IMR-90 (cell line): Measurements from ENCODE around the gene SLC22A16. TPM values are rescaled to one million over a fixed set of nuclear protein-coding genes. Genes with fewer than 3 reads are reported as not detected.

ENCODE experiments used
- ATAC-seq: fragments of 200-7000 bp; cut with Tn5 transposase; 2 replicates; pipeline ENCODE4 v1.9.1; 2020; ENCODE audit warnings: low read depth, mild to moderate bottlenecking, moderate library complexity
- BruUV-seq: library from RNA; stranded (reverse); fragments of 400-500 nt; replicated peaks from 2 replicates; lab custom pipeline; 2021; lab: Mats Ljungman, UMichigan
- CTCF ChIA-PET: fragments of 300-600 bp; formaldehyde crosslinking; extraction: SDS; loops from one replicate; lab custom pipeline; 2021; ENCODE audit warnings: antibody characterized with exemption; lab: Yijun Ruan, JAX
- POLR2A ChIA-PET: fragments of 300-600 bp; sonication (Branson Sonifier 250); formaldehyde crosslinking; loops from one replicate; lab custom pipeline; 2022; ENCODE audit warnings: antibody characterized with exemption; ENCODE audit not compliant: unreplicated experiment; lab: Charles Lee
- DNase-seq: peaks from one replicate; pipeline ENCODE4 v3.0.0; 2013
- H2AFZ ChIP-seq: replicated peaks from 2 replicates; pipeline ENCODE3; 2013; ENCODE audit warnings: low read length, mild to moderate bottlenecking; ENCODE audit not compliant: poor library complexity
- H2AK5ac ChIP-seq: 2 replicates; pipeline ENCODE4 v1.6.1; 2013; ENCODE audit warnings: low read depth, low read length, inconsistent platforms
- H2AK9ac ChIP-seq: replicated peaks from 2 replicates; pipeline ENCODE3; 2013; ENCODE audit warnings: mild to moderate bottlenecking, low read depth, low read length, moderate library complexity; ENCODE audit not compliant: poor library complexity
- H2BK120ac ChIP-seq: 2 replicates; pipeline ENCODE4 v1.6.1; 2013; ENCODE audit warnings: low read depth, low read length, inconsistent platforms
- H2BK15ac ChIP-seq: 3 replicates; pipeline ENCODE4 v1.6.1; 2013; ENCODE audit warnings: low read depth, low read length, inconsistent platforms
- H2BK20ac ChIP-seq: 2 replicates; pipeline ENCODE4 v1.6.1; 2013; ENCODE audit warnings: low read depth, mild to moderate bottlenecking, inconsistent platforms, low read length, moderate library complexity
- H2BK5ac ChIP-seq: 2 replicates; pipeline ENCODE4 v1.6.1; 2013; ENCODE audit warnings: mild to moderate bottlenecking, low read depth, low read length, inconsistent platforms; ENCODE audit not compliant: poor library complexity, severe bottlenecking
- H3K14ac ChIP-seq: replicated peaks from 2 replicates; pipeline ENCODE4 v1.6.1; 2013; ENCODE audit warnings: low read depth, low read length, inconsistent platforms
- H3K18ac ChIP-seq: 2 replicates; pipeline ENCODE4 v1.6.1; 2013; ENCODE audit warnings: low read depth, low read length, control low read depth
- H3K23ac ChIP-seq: 2 replicates; pipeline ENCODE4 v1.6.1; 2013; ENCODE audit warnings: low read depth, low read length, inconsistent platforms
- H3K27ac ChIP-seq: 2 replicates; pipeline ENCODE4 v1.5.1; 2013; ENCODE audit warnings: mild to moderate bottlenecking, control low read depth, low read length; ENCODE audit not compliant: insufficient read depth
- H3K27me3 ChIP-seq: 2 replicates; pipeline ENCODE4 v1.6.1; 2013; ENCODE audit warnings: low read length; ENCODE audit not compliant: control insufficient read depth, insufficient read depth
- H3K36me3 ChIP-seq: 2 replicates; pipeline ENCODE4 v1.6.1; 2013; ENCODE audit warnings: low read length, mixed read lengths; ENCODE audit not compliant: control insufficient read depth, insufficient read depth
- H3K4ac ChIP-seq: 2 replicates; pipeline ENCODE4 v1.6.1; 2013; ENCODE audit warnings: low read depth, low read length, inconsistent platforms
- H3K4me1 ChIP-seq: 2 replicates; pipeline ENCODE4 v1.6.1; 2013; ENCODE audit warnings: low read length, mixed read lengths; ENCODE audit not compliant: control insufficient read depth, insufficient read depth
- H3K4me2 ChIP-seq: 2 replicates; pipeline ENCODE4 v1.6.1; 2013; ENCODE audit warnings: low read depth, mild to moderate bottlenecking, control low read depth, low read length, moderate library complexity
- H3K4me3 ChIP-seq: 2 replicates; pipeline ENCODE4 v1.5.1; 2013; ENCODE audit warnings: low read depth, mild to moderate bottlenecking, control low read depth, low read length, moderate library complexity; ENCODE audit not compliant: insufficient read depth
- H3K56ac ChIP-seq: 2 replicates; pipeline ENCODE4 v1.6.1; 2013; ENCODE audit warnings: low read length, inconsistent platforms; ENCODE audit not compliant: insufficient read depth; ENCODE audit errors: extremely low read depth
- H3K79me1 ChIP-seq, 2 experiments: 2 replicates each; pipeline ENCODE4 v1.6.1; 2013; ENCODE audit warnings: low read length in 2 of 2, inconsistent platforms in 1 of 2, low read depth in 1 of 2
- H3K9ac ChIP-seq: 2 replicates; pipeline ENCODE4 v1.6.1; 2013; ENCODE audit warnings: low read depth, low read length, control low read depth
- H3K9me1 ChIP-seq: 2 replicates; pipeline ENCODE4 v1.6.1; 2013; ENCODE audit warnings: low read length, inconsistent platforms; ENCODE audit not compliant: insufficient read depth
- H3K9me3 ChIP-seq: 2 replicates; pipeline ENCODE4 v1.6.1; 2013; ENCODE audit warnings: low read length; ENCODE audit not compliant: control insufficient read depth, insufficient read depth
- H4K20me1 ChIP-seq: 2 replicates; pipeline ENCODE4 v1.6.1; 2013; ENCODE audit warnings: low read length, inconsistent platforms; ENCODE audit not compliant: insufficient read depth
- H4K5ac ChIP-seq: 2 replicates; pipeline ENCODE4 v1.6.1; 2013; ENCODE audit warnings: mild to moderate bottlenecking, low read depth, low read length, control low read depth
- H4K8ac ChIP-seq, 2 experiments: 2 replicates each; pipeline ENCODE4 v1.6.1; 2013; ENCODE audit warnings: low read depth in 2 of 2, low read length in 2 of 2, control low read depth in 1 of 2, inconsistent platforms in 1 of 2
- H4K91ac ChIP-seq: 2 replicates; pipeline ENCODE4 v1.6.1; 2013; ENCODE audit warnings: low read depth, low read length, inconsistent platforms; ENCODE audit not compliant: insufficient read depth
- CHD1 ChIP-seq: IDR thresholded peaks from 2 replicates; pipeline ENCODE4 v1.6.1; 2012; ENCODE audit warnings: low read depth, low read length, improper control_type of control experiment
- FOS ChIP-seq: fragments of 150-350 bp; IDR thresholded peaks from 2 replicates; pipeline ENCODE4 v1.6.1; 2016; ENCODE audit warnings: low read depth, low read length
- MAFK ChIP-seq: IDR thresholded peaks from 2 replicates; pipeline ENCODE4 v1.6.1; 2012; ENCODE audit warnings: low read depth, low read length, improper control_type of control experiment
- MAZ ChIP-seq: IDR thresholded peaks from 2 replicates; pipeline ENCODE4 v1.6.1; 2012; ENCODE audit warnings: low read depth, mild to moderate bottlenecking, low read length, improper control_type of control experiment, moderate library complexity, borderline replicate concordance
- MXI1 ChIP-seq: IDR thresholded peaks from 2 replicates; pipeline ENCODE4 v1.6.1; 2012; ENCODE audit warnings: low read depth, mild to moderate bottlenecking, low read length, moderate library complexity, borderline replicate concordance
- NFE2L2 ChIP-seq: fragments of 150-350 bp; IDR thresholded peaks from 2 replicates; pipeline ENCODE4 v1.6.1; 2016; ENCODE audit warnings: low read depth, mild to moderate bottlenecking, low read length
- POLR2A ChIP-seq: IDR thresholded peaks from 2 replicates; pipeline ENCODE4 v1.6.1; 2012; ENCODE audit warnings: mild to moderate bottlenecking, low read depth, low read length
- SMC3 ChIP-seq: fragments of 150-350 bp; IDR thresholded peaks from 2 replicates; pipeline ENCODE4 v1.6.1; 2016; ENCODE audit warnings: low read depth, mild to moderate bottlenecking, antibody characterized with exemption, low read length, moderate library complexity
- WGBS, 2 experiments: methylation state at CpG; one replicate each; pipeline versions ENCODE4 v1.1.5 to v1.1.7; 2013; ENCODE audit warnings: missing lambda C conversion rate in 2 of 2; ENCODE audit not compliant: insufficient read length in 1 of 2; ENCODE audit errors: extremely low coverage in 2 of 2; 5-methylcytosine and 5-hydroxymethylcytosine counted together
- dilution Hi-C: fragments of 300-500 bp; cut with HindIII; formaldehyde crosslinking; loops from one replicate; pipeline ENCODE4 v1.14.3; 2018; ENCODE audit warnings: low sequenced_read_pairs; ENCODE audit not compliant: unreplicated experiment
- in situ Hi-C: fragments of 300-500 bp; cut with MboI; formaldehyde crosslinking; loops from 3 replicates; pipeline ENCODE4 v1.14.3; 2019; ENCODE audit warnings: low sequenced_read_pairs, inconsistent platforms, mixed read lengths
- intact Hi-C: fragments of 100-400 bp; cut with micrococcal nuclease; formaldehyde crosslinking; loops from 2 replicates; pipeline ENCODE4 v1.10.0; 2022
- polyA plus RNA-seq, 3 experiments: library from polyadenylated mRNA; depleted of rRNA; stranded (reverse); fragments of >200 nt; gene quantifications; 2 replicates each; pipeline ENCODE4 v1.2.3, GENCODE V29; 2012; ENCODE audit warnings: low replicate concordance in 1 of 3
- total RNA-seq: library from RNA; depleted of rRNA; stranded (reverse); fragments of >200 nt; gene quantifications from 2 replicates; pipeline ENCODE4 v1.2.3, GENCODE V29; 2012
- TF ChIP-seq, protein P1 (sequence below): fragments of 150-350 bp; IDR thresholded peaks from 2 replicates; pipeline ENCODE4 v1.6.1; 2017; ENCODE audit warnings: mild to moderate bottlenecking, antibody characterized with exemption, low read length, low read depth
- TF ChIP-seq, protein P2 (sequence below): fragments of 150-350 bp; IDR thresholded peaks from 2 replicates; pipeline ENCODE4 v1.6.1; 2016; ENCODE audit warnings: low read depth, mild to moderate bottlenecking, low read length, moderate library complexity, borderline replicate concordance
- TF ChIP-seq, protein P3 (sequence below): conservative IDR thresholded peaks from 2 replicates; pipeline ENCODE4 v1.5.1; 2012; ENCODE audit warnings: mild to moderate bottlenecking, low read depth, low read length, improper control_type of control experiment

SLC22A16 gene
- total and polyA plus RNA-seq, 2 of the 4 experiments (the other 2 are of a cell fraction): not detected

DNA sequence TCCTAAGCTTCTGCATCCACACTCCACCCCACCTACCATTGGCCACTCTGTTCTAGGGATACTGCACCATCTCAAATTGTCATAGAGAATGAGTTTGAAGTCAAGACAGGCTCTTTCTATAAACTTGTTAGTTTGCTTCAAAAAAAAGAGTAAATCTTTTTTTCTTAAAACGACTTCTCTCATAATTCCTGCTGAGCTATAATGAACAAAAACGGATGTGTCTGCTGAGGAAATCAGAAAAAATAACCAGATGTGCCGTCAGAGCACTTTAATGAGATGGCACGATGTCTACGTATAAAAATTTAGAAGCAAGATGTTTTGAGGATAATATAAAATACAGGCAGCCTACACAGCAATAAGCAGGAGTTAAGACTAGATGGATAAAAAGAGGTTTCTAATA is 37.1 kb downstream of the SLC22A16 start:
- no peak overlapping the region for H2BK15ac ChIP-seq
- peaks cover 3% of the 10 kb centered on the region for H3K27me3 ChIP-seq
- in situ Hi-C loops (no loop called here), dilution Hi-C loops (no loop called here), intact Hi-C loops (no loop called here)
- CTCF ChIA-PET: interaction anchor here (1.0 kb wide), 1 partner anchor 212 kb away, joined by 3 read pairs; no protein-coding TSS in a partner anchor
- H3K4me2 ChIP-seq: no peak overlapping the region
- no peaks in the 10 kb centered on the region for H4K20me1 ChIP-seq
- no TSS peak for BruUV-seq
- H3K56ac ChIP-seq: no peak overlapping the region
- no peak overlapping the region for H3K18ac ChIP-seq
- no peak overlapping the region for H4K5ac ChIP-seq
- no peak overlapping the region for H2BK20ac ChIP-seq
- H3K36me3 ChIP-seq: no peaks in the 10 kb centered on the region
- H4K91ac ChIP-seq: no peak overlapping the region
- H4K8ac ChIP-seq: no peak overlapping the region
- H2BK5ac ChIP-seq: no peak overlapping the region
- DNase-seq (no peak), ATAC-seq (no peak)
- H3K9ac ChIP-seq: no peak overlapping the region
- H2AK5ac ChIP-seq: no peak overlapping the region
- TF ChIP-seq MAFK (no peak), CHD1 (no peak), SMC3 (no peak), MXI1 (no peak), POLR2A (no peak), FOS (no peak), NFE2L2 (no peak), MAZ (no peak)
- TF ChIP-seq, protein P1, sequence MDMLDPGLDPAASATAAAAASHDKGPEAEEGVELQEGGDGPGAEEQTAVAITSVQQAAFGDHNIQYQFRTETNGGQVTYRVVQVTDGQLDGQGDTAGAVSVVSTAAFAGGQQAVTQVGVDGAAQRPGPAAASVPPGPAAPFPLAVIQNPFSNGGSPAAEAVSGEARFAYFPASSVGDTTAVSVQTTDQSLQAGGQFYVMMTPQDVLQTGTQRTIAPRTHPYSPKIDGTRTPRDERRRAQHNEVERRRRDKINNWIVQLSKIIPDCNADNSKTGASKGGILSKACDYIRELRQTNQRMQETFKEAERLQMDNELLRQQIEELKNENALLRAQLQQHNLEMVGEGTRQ: no peak
- TF ChIP-seq, protein P2, sequence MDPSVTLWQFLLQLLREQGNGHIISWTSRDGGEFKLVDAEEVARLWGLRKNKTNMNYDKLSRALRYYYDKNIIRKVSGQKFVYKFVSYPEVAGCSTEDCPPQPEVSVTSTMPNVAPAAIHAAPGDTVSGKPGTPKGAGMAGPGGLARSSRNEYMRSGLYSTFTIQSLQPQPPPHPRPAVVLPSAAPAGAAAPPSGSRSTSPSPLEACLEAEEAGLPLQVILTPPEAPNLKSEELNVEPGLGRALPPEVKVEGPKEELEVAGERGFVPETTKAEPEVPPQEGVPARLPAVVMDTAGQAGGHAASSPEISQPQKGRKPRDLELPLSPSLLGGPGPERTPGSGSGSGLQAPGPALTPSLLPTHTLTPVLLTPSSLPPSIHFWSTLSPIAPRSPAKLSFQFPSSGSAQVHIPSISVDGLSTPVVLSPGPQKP: no peak
- TF ChIP-seq, protein P3, sequence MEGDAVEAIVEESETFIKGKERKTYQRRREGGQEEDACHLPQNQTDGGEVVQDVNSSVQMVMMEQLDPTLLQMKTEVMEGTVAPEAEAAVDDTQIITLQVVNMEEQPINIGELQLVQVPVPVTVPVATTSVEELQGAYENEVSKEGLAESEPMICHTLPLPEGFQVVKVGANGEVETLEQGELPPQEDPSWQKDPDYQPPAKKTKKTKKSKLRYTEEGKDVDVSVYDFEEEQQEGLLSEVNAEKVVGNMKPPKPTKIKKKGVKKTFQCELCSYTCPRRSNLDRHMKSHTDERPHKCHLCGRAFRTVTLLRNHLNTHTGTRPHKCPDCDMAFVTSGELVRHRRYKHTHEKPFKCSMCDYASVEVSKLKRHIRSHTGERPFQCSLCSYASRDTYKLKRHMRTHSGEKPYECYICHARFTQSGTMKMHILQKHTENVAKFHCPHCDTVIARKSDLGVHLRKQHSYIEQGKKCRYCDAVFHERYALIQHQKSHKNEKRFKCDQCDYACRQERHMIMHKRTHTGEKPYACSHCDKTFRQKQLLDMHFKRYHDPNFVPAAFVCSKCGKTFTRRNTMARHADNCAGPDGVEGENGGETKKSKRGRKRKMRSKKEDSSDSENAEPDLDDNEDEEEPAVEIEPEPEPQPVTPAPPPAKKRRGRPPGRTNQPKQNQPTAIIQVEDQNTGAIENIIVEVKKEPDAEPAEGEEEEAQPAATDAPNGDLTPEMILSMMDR: no peak
- no peak overlapping the region for H2BK120ac ChIP-seq
- no peaks in the 10 kb centered on the region for H3K79me1 ChIP-seq
- POLR2A ChIA-PET: no interaction called here
- H3K4ac ChIP-seq: no peak overlapping the region
- H3K4me1 ChIP-seq: no peaks in the 10 kb centered on the region
- no peak overlapping the region for H2AFZ ChIP-seq
- H3K9me1 ChIP-seq: no peaks in the 10 kb centered on the region
- no peaks in the 10 kb centered on the region for H3K9me3 ChIP-seq
- WGBS, 2 experiments: no CpG with 5 or more reads among the region's 5 CpGs
- no peak overlapping the region for H3K27ac ChIP-seq
- H3K23ac ChIP-seq: no peak overlapping the region
- H2AK9ac ChIP-seq: no peak overlapping the region
- H3K14ac ChIP-seq: no peak overlapping the region
- H3K4me3 ChIP-seq: no peak overlapping the region
